Measurements from ENCODE around the gene BTD. TPM values are rescaled to one million over a fixed set of nuclear protein-coding genes. Genes with fewer than 3 reads are reported as not detected.

BTD gene
- total and polyA plus RNA-seq, 2 experiments from 2014 or later: 17.8 to 20.0 TPM

DNA sequence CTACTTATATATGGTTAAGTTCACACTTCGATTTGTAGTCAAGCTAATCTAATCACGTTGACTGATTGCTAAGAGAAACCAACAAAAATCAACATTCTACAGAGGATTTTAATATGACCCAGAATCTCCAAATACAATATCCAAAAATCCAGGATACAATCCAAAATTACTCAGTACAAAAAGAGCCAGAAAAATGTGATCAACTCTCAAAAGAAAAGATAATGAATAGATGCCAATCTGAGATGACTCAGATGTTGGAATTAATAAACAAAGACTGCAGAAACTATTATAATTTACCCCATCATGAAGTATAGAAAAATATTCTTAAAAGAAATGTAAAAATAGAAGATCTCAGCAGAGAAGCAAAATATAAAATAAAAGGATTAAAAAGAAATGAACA lies 22.5 kb upstream of the BTD start:
- Mint-ChIP-seq H3K4me1 (no peaks in the 10 kb centered on the region), H3K27me3 (ENCODE audit: insufficient read depth, low read depth, poor library complexity) (peaks cover 3% of the 10 kb centered on the region), H3K36me3 (ENCODE audit: low read depth) (peaks cover 17% of the 10 kb centered on the region; the same call in 2 of the 3 replicates), H3K27ac (no peak overlapping the region), H3K4me3 (no peak overlapping the region), H3K9me3 (no peaks in the 10 kb centered on the region)
- Histone ChIP-seq H3K9me2 (ENCODE audit: insufficient read depth) (no peaks in the 10 kb centered on the region), H3K36me3 (ENCODE audit: insufficient read depth) (peaks cover 21% of the 10 kb centered on the region; the same call in 1 of the 2 replicates), H4K20me1 (replicated peaks; ENCODE audit: insufficient read depth) (peaks cover 3% of the 10 kb centered on the region; the same call in 1 of the 2 replicates), H3K4me3 (no peak overlapping the region), H3K27ac (ENCODE audit: low read depth) (no peak overlapping the region), H3K79me2 (replicated peaks; ENCODE audit: insufficient read depth) (no peaks in the 10 kb centered on the region), H3K4me2 (no peak overlapping the region), H2AFZ (no peak overlapping the region), H3K27me3 (ENCODE audit: insufficient read depth) (no peaks in the 10 kb centered on the region), H3F3A (replicated peaks; ENCODE audit: low read depth) (no peaks in the 10 kb centered on the region), H3K4me1 (ENCODE audit: insufficient read depth) (no peaks in the 10 kb centered on the region)
- ATAC-seq (no peak), DNase-seq (ENCODE audit: low spot score) (no peak)
- TF ChIP-seq CTCF (conservative IDR thresholded peaks at IDR 0.05; ENCODE audit: low read depth in 2 of 2): no peak
- no peak for TF ChIP-seq EZH2phosphoT487 (IDR thresholded peaks at IDR 0.05; ENCODE audit: unreplicated experiment)
- no peak for TF ChIP-seq JUNB (IDR thresholded peaks at IDR 0.05; ENCODE audit: unreplicated experiment)
- TF ChIP-seq NANOG (IDR thresholded peaks at IDR 0.05; ENCODE audit: borderline replicate concordance): no peak
- no peak for TF ChIP-seq REST (IDR thresholded peaks at IDR 0.05; ENCODE audit: unreplicated experiment)
- TF ChIP-seq ZNF462 (CRISPR knock-in tag; IDR thresholded peaks at IDR 0.05): no peak
- TF ChIP-seq POLR2AphosphoS5 (IDR thresholded peaks at IDR 0.05; ENCODE audit: low read depth): no peak
- no peak for TF ChIP-seq EZH2 (IDR thresholded peaks at IDR 0.05; ENCODE audit: low read depth, unreplicated experiment)
- TF ChIP-seq ETS1 (IDR thresholded peaks at IDR 0.05): no peak
- no peak for TF ChIP-seq CREB1 (CRISPR knock-in tag; IDR thresholded peaks at IDR 0.05; ENCODE audit: low read depth)
- TF ChIP-seq ZNF114 (CRISPR knock-in tag; IDR thresholded peaks at IDR 0.05): no peak
- TF ChIP-seq STAT1 (IDR thresholded peaks at IDR 0.05; ENCODE audit: unreplicated experiment): no peak
- TF ChIP-seq ZNF331 (CRISPR knock-in tag; IDR thresholded peaks at IDR 0.05; ENCODE audit: low read depth): no peak
